Loucy (cell line): ENCODE results near the gene MRPL38.

Experiments used
- EZH2phosphoT487 ChIP-seq: fragments of 200-600 bp; IDR thresholded peaks from 2 replicates; pipeline ENCODE4 v1.6.1; 2018; ENCODE audit warnings: antibody characterized with exemption, mild to moderate bottlenecking, moderate library complexity, borderline replicate concordance
- TF ChIP-seq, protein P1 (sequence below): fragments of 200-600 bp; sonication (generic); conservative IDR thresholded peaks from 2 replicates; pipeline ENCODE4 v1.5.1; 2014; ENCODE audit warnings: mild to moderate bottlenecking, antibody characterized with exemption, low read length

DNA sequence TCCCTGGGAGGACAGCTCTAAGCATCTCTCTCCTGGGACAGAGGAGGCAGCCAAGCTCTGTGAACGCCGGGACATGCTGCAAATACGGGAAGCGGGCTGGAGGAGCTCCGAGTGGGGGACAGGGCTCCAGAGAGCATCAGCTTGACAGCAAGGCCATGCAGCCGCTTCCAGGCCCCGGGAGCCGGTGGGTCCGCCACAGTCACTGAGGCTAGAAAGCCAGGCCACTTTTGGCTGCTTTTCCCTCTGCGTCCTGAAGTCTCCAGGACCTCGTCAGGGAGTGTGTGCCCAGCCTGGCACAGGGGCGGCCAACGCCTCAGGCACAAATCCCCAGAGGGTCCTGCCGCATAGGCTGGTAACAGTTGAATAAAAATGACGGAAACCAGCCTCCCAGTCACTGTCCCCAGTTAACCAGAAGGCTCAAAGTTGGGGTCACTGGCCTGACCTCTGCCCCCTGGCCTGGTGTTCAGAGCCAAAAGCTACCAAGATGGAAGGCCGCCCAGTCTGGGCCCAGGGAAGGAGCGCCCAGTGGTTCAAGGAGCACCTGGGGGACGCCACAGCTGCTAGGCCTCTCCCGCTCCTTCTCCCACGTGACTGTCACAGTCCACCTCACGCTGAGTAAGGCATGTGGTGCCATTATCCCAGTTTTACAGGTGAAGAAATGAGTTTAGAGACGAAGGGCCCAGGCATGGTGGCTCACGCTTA, 4.8 kb downstream of the MRPL38 start:
- TF ChIP-seq EZH2phosphoT487: no peak
- TF ChIP-seq, protein P1, sequence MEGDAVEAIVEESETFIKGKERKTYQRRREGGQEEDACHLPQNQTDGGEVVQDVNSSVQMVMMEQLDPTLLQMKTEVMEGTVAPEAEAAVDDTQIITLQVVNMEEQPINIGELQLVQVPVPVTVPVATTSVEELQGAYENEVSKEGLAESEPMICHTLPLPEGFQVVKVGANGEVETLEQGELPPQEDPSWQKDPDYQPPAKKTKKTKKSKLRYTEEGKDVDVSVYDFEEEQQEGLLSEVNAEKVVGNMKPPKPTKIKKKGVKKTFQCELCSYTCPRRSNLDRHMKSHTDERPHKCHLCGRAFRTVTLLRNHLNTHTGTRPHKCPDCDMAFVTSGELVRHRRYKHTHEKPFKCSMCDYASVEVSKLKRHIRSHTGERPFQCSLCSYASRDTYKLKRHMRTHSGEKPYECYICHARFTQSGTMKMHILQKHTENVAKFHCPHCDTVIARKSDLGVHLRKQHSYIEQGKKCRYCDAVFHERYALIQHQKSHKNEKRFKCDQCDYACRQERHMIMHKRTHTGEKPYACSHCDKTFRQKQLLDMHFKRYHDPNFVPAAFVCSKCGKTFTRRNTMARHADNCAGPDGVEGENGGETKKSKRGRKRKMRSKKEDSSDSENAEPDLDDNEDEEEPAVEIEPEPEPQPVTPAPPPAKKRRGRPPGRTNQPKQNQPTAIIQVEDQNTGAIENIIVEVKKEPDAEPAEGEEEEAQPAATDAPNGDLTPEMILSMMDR: no peak
